Measurements from ENCODE around the gene CRY2. TPM values are rescaled to one million over a fixed set of nuclear protein-coding genes. Genes with fewer than 3 reads are reported as not detected.

The CRY2 gene
- total RNA-seq, 4 donors from 2014 or later: 48.8 to 96.4 (median 54.6) TPM

GRCh38 chr11:45843158-45843924 is 3.9 kb upstream of the CRY2 start:
- H3K27me3 ChIP-seq: no peaks in the 10 kb centered on the region
- H3K36me3 ChIP-seq: no peaks in the 10 kb centered on the region
- H3K4me1 ChIP-seq: peaks cover 0 to 23% (median 7%) of the 10 kb centered on the region in 4 donors
- H3K4me3 ChIP-seq: peak overlapping the region in 2 of 4 donors; percentile 22 to 24
- 20 to 21% methylated on average over 22 of the region's 22 CpGs for WGBS, 2 donors
- peak; percentile 87 to 95 for DNase-seq (ENCODE audit: low spot score in 2 of 2)
- peak overlapping the region in 3 of 4 donors; percentile 49 to 74 (median 63) for H3K27ac ChIP-seq
- H3K9me3 ChIP-seq: no peaks in the 10 kb centered on the region
- TF ChIP-seq EP300 (IDR thresholded peaks at IDR 0.05) (peak; percentile 38 to 49), CTCF (IDR thresholded peaks at IDR 0.05) (peak; percentile 89 to 95 (median 93)), POLR2A (IDR thresholded peaks at IDR 0.05) (peak in 1 of 2 donors; percentile 35)

- no peak for TF ChIP-seq CTCF (IDR thresholded peaks at IDR 0.05)
- DNase-seq (ENCODE audit: low spot score in 2 of 2): no peak
- Histone ChIP-seq H3K27ac (peak overlapping the region in 1 of 4 donors; percentile 99), H3K4me3 (no peak overlapping the region), H3K4me1 (peaks cover 0 to 40% (median 19%) of the 10 kb centered on the region in 4 donors), H3K36me3 (no peaks in the 10 kb centered on the region), H3K27me3 (no peaks in the 10 kb centered on the region), H3K9me3 (no peaks in the 10 kb centered on the region)
- whole genome bisulfite sequencing, 2 donors: 81 to 83% methylated on average over 3 of the region's 3 CpGs
Observed at GRCh38 chr11:45844822-45845578, 2.3 kb upstream of the CRY2 start.

- Histone ChIP-seq H3K4me3 (peak overlapping the region in 2 of 4 donors; percentile 68 to 97), H3K36me3 (no peaks in the 10 kb centered on the region), H3K27me3 (no peaks in the 10 kb centered on the region), H3K9me3 (no peaks in the 10 kb centered on the region), H3K4me1 (peaks cover 0 to 52% (median 28%) of the 10 kb centered on the region in 4 donors), H3K27ac (peak overlapping the region; percentile 85 to 99 (median 90))
- 80 to 81% methylated on average over 4 of the region's 4 CpGs for WGBS, 2 donors
- no peak for DNase-seq (ENCODE audit: low spot score in 2 of 2)
- TF ChIP-seq CTCF (IDR thresholded peaks at IDR 0.05) (no peak), POLR2A (IDR thresholded peaks at IDR 0.05) (no peak), EP300 (IDR thresholded peaks at IDR 0.05) (no peak)
Observed at GRCh38 chr11:45846174-45846675, 1.1 kb upstream of the CRY2 start.

GRCh38 chr11:45847911-45848316 is 639 bp downstream of the CRY2 start:
- peaks cover 0 to 67% (median 45%) of the 10 kb centered on the region in 4 donors for H3K4me1 ChIP-seq
- TF ChIP-seq CTCF (IDR thresholded peaks at IDR 0.05): peak in 2 of 5 experiments; percentile 9 to 13
- no peak for TF ChIP-seq POLR2A (IDR thresholded peaks at IDR 0.05)
- no peaks in the 10 kb centered on the region for H3K36me3 ChIP-seq
- peak in 1 of 2 donors; percentile 24 for DNase-seq (ENCODE audit: low spot score in 2 of 2)
- H3K27me3 ChIP-seq: no peaks in the 10 kb centered on the region
- no peaks in the 10 kb centered on the region for H3K9me3 ChIP-seq
- H3K27ac ChIP-seq: peak overlapping the region; percentile 93 to 99 (median 96)
- H3K4me3 ChIP-seq: peak overlapping the region; percentile 68 to 97 (median 86)
- WGBS, 2 donors: 1 to 2% methylated on average over 14 to 16 of the region's 16 CpGs
